RWPE1 (cell line): ENCODE measurements around the gene FBH1.

ENCODE experiments used
- CTCF ChIA-PET: fragments of 350-600 bp; sonication (Branson Sonifier 250); formaldehyde crosslinking; extraction: SDS; loops from one replicate; lab custom pipeline; 2021; lab: Yijun Ruan, JAX
- POLR2A ChIA-PET: fragments of 400-600 bp; formaldehyde crosslinking; extraction: SDS; loops from one replicate; lab custom pipeline; 2020; ENCODE audit warnings: antibody characterized with exemption; ENCODE audit not compliant: low non-redundant PET; lab: Yijun Ruan, JAX
- DNase-seq: peaks from one replicate; pipeline ENCODE4 v3.0.0; 2012; ENCODE audit warnings: low spot score
- H3K27ac ChIP-seq: fragments of 450-650 bp; 2 replicates; pipeline ENCODE4 v1.5.1; 2017
- CTCF ChIP-seq: fragments of 450-650 bp; conservative IDR thresholded peaks from 2 replicates; pipeline ENCODE4 v1.5.1; 2017; ENCODE audit warnings: low read depth, mild to moderate bottlenecking

The FBH1 gene

GRCh38 chr10:5913736-5914135 is 23.7 kb downstream of the FBH1 start:
- CTCF ChIA-PET: interaction anchor here (0.6 kb wide), 1 partner anchor 145 kb away, joined by 4 read pairs; no protein-coding TSS in a partner anchor

GRCh38 chr10:5915451-5915850 is 25.4 kb downstream of the FBH1 start:
- no peak for TF ChIP-seq CTCF
- DNase-seq: no peak
- POLR2A ChIA-PET: no interaction called here
- no peak overlapping the region for H3K27ac ChIP-seq
- CTCF ChIA-PET: no interaction called here

More at GRCh38 chr10:5913736-5914135, 23.7 kb downstream of the FBH1 start:
- POLR2A ChIA-PET: no interaction called here
- no peak for DNase-seq
- H3K27ac ChIP-seq: no peak overlapping the region
- TF ChIP-seq CTCF: no peak

- H3K27ac ChIP-seq: no peak overlapping the region
- DNase-seq: no peak
- ChIA-PET POLR2A (interaction anchor here (1.1 kb wide), 1 partner anchor 8 kb away, joined by 3 read pairs; no protein-coding TSS in a partner anchor), CTCF (no interaction called here)
- TF ChIP-seq CTCF: no peak
These were observed 27.3 kb downstream of the FBH1 start for GRCh38 chr10:5917305-5917704.

GRCh38 chr10:5918763-5919162 is 28.7 kb downstream of the FBH1 start:
- ChIA-PET POLR2A (no interaction called here), CTCF (no interaction called here)
- no peak overlapping the region for H3K27ac ChIP-seq
- no peak for DNase-seq
- no peak for TF ChIP-seq CTCF

- ChIA-PET CTCF (no interaction called here), POLR2A (no interaction called here)
- TF ChIP-seq CTCF: no peak
- H3K27ac ChIP-seq: no peak overlapping the region
- no peak for DNase-seq
These were observed 29.5 kb downstream of the FBH1 start for GRCh38 chr10:5919568-5919967.

GRCh38 chr10:5921746-5922145 is 31.7 kb downstream of the FBH1 start:
- no peak for TF ChIP-seq CTCF
- CTCF ChIA-PET: interaction anchor here (0.5 kb wide), 1 partner anchor 49 kb away, joined by 3 read pairs; no protein-coding TSS in a partner anchor
- no peak for DNase-seq
- POLR2A ChIA-PET: no interaction called here
- H3K27ac ChIP-seq: no peak overlapping the region

GRCh38 chr10:5924889-5925288 is 34.8 kb downstream of the FBH1 start:
- no peak overlapping the region for H3K27ac ChIP-seq
- ChIA-PET CTCF (no interaction called here), POLR2A (interaction anchor here (0.7 kb wide), 1 partner anchor 111 kb away, joined by 3 read pairs; no protein-coding TSS in a partner anchor)
- TF ChIP-seq CTCF: no peak
- no peak for DNase-seq
